ENCODE data around the gene IL17RE. TPM values are rescaled to one million over a fixed set of nuclear protein-coding genes. Genes with fewer than 3 reads are reported as not detected.
"Not testable (repeated sequence)": the region's sequence is repeated elsewhere in the genome, so short reads cannot be mapped to it uniquely, and the experiment has no call there.

IL17RE gene
- total RNA-seq: 1 to 10 TPM in 2 of 8 experiments, under 1 TPM in 6; 0.23 to 1.8 (median 0.45) TPM

GRCh38 chr3:9902372-9903237 is at the start of gene IL17RE:
IL17RE (plus strand) TSS chr3:9902848; CDS start chr3:9902933, 85 bp downstream.
- 80 to 100% (median 85%) methylated on average over 1 to 4 of the region's 13 CpGs; no CpG with 5 or more reads in 6 of the 10 experiments for WGBS, 10 experiments
- peaks cover 0 to 4% of the 10 kb centered on the region in 2 donors for H3K4me1 ChIP-seq (replicated peaks in 1 of 2)
- in situ Hi-C loops (cut with MboI; ENCODE audit: low pct_unique_long_range_greater_than_20kb in 2 of 9, low sequenced_read_pairs in 9 of 9, unreplicated experiment in 9 of 9): no loop called here
- peak in 5 of 8 experiments; percentile 9 to 64 (median 30) for ATAC-seq (replicated peaks in 6 of 8)
- H3K27ac ChIP-seq: no peak within 1 kb of the TSS
- no peak within 1 kb of the TSS for H3K4me3 ChIP-seq

- ATAC-seq (replicated peaks in 6 of 8); H3K4me1 ChIP-seq (replicated peaks in 1 of 2); in situ Hi-C loops (cut with MboI; ENCODE audit: low pct_unique_long_range_greater_than_20kb in 2 of 9, low sequenced_read_pairs in 9 of 9, unreplicated experiment in 9 of 9); H3K4me3 ChIP-seq; H3K27ac ChIP-seq: not testable (repeated sequence)
- 60 to 100% (median 96%) methylated on average over 1 to 4 of the region's 11 CpGs; no CpG with 5 or more reads in 1 of the 10 experiments for WGBS, 10 experiments
Measured at GRCh38 chr3:9854291-9854940, 48.2 kb upstream of the IL17RE start.

- Histone ChIP-seq H3K4me3 (no peak overlapping the region), H3K27ac (no peak overlapping the region), H3K4me1 (replicated peaks in 1 of 2) (no peaks in the 10 kb centered on the region)
- in situ Hi-C loops (cut with MboI; ENCODE audit: low pct_unique_long_range_greater_than_20kb in 2 of 9, low sequenced_read_pairs in 9 of 9, unreplicated experiment in 9 of 9): no loop called here
- ATAC-seq (replicated peaks in 6 of 8): no peak
- WGBS, 10 experiments: 66 to 100% (median 88%) methylated on average over 2 to 3 of the region's 3 CpGs; no CpG with 5 or more reads in 5 of the 10 experiments
Measured at GRCh38 chr3:9855594-9855993, 47.1 kb upstream of the IL17RE start.

GRCh38 chr3:9859530-9860025 is 43.1 kb upstream of the IL17RE start:
- in situ Hi-C loops (cut with MboI; ENCODE audit: low pct_unique_long_range_greater_than_20kb in 2 of 9, low sequenced_read_pairs in 9 of 9, unreplicated experiment in 9 of 9): no loop called here
- WGBS, 10 experiments: 60 to 81% methylated on average over 1 to 4 of the region's 12 CpGs; no CpG with 5 or more reads in 8 of the 10 experiments
- Histone ChIP-seq H3K4me3 (no peak overlapping the region), H3K27ac (no peak overlapping the region), H3K4me1 (replicated peaks in 1 of 2) (peaks cover 0 to 11% of the 10 kb centered on the region in 2 donors)
- no peak for ATAC-seq (replicated peaks in 6 of 8)

GRCh38 chr3:9861201-9861600 is 41.4 kb upstream of the IL17RE start:
- no peak overlapping the region for H3K27ac ChIP-seq
- H3K4me3 ChIP-seq: no peak overlapping the region
- no peak for ATAC-seq (replicated peaks in 6 of 8)
- in situ Hi-C loops (cut with MboI; ENCODE audit: low pct_unique_long_range_greater_than_20kb in 2 of 9, low sequenced_read_pairs in 9 of 9, unreplicated experiment in 9 of 9): no loop called here
- peaks cover 0 to 11% of the 10 kb centered on the region in 2 donors for H3K4me1 ChIP-seq (replicated peaks in 1 of 2)
- 33 to 100% (median 89%) methylated on average over 1 to 3 of the region's 4 CpGs; no CpG with 5 or more reads in 6 of the 10 experiments for WGBS, 10 experiments

- Histone ChIP-seq H3K4me1 (replicated peaks in 1 of 2) (peaks cover 0 to 11% of the 10 kb centered on the region in 2 donors), H3K4me3 (no peak overlapping the region), H3K27ac (no peak overlapping the region)
- 40 to 95% (median 86%) methylated on average over 1 to 4 of the region's 5 CpGs; no CpG with 5 or more reads in 6 of the 10 experiments for WGBS, 10 experiments
- ATAC-seq (replicated peaks in 6 of 8): no peak
- in situ Hi-C loops (cut with MboI; ENCODE audit: low pct_unique_long_range_greater_than_20kb in 2 of 9, low sequenced_read_pairs in 9 of 9, unreplicated experiment in 9 of 9): no loop called here
Measured at GRCh38 chr3:9861626-9862130, 41.0 kb upstream of the IL17RE start.

- 84% methylated on average over 5 of the region's 45 CpGs; no CpG with 5 or more reads in 9 of the 10 experiments for WGBS, 10 experiments
- ATAC-seq (replicated peaks in 6 of 8): peak; percentile 52 to 97 (median 89)
- Histone ChIP-seq H3K4me3 (no peak overlapping the region), H3K27ac (no peak overlapping the region), H3K4me1 (replicated peaks in 1 of 2) (peaks cover 0 to 11% of the 10 kb centered on the region in 2 donors)
- in situ Hi-C loops (cut with MboI; ENCODE audit: low pct_unique_long_range_greater_than_20kb in 2 of 9, low sequenced_read_pairs in 9 of 9, unreplicated experiment in 9 of 9): no loop called here
Measured at GRCh38 chr3:9862391-9863057, 40.1 kb upstream of the IL17RE start.

GRCh38 chr3:9863058-9863772 is 39.4 kb upstream of the IL17RE start:
- 80 to 94% methylated on average over 2 to 6 of the region's 22 CpGs; no CpG with 5 or more reads in 8 of the 10 experiments for WGBS, 10 experiments
- peaks cover 0 to 11% of the 10 kb centered on the region in 2 donors for H3K4me1 ChIP-seq (replicated peaks in 1 of 2)
- H3K27ac ChIP-seq: no peak overlapping the region
- ATAC-seq (replicated peaks in 6 of 8): peak in 4 of 8 experiments; percentile 6 to 56 (median 16)
- H3K4me3 ChIP-seq: no peak overlapping the region
- in situ Hi-C loops (cut with MboI; ENCODE audit: low pct_unique_long_range_greater_than_20kb in 2 of 9, low sequenced_read_pairs in 9 of 9, unreplicated experiment in 9 of 9): no loop called here

GRCh38 chr3:9864200-9864927 is 38.3 kb upstream of the IL17RE start:
- in situ Hi-C loops (cut with MboI; ENCODE audit: low pct_unique_long_range_greater_than_20kb in 2 of 9, low sequenced_read_pairs in 9 of 9, unreplicated experiment in 9 of 9): no loop called here
- Histone ChIP-seq H3K4me3 (no peak overlapping the region), H3K27ac (peak overlapping the region in 1 of 2 donors; percentile 52), H3K4me1 (replicated peaks in 1 of 2) (peaks cover 0 to 11% of the 10 kb centered on the region in 2 donors)
- 20 to 89% (median 65%) methylated on average over 1 to 12 of the region's 16 CpGs; no CpG with 5 or more reads in 2 of the 10 experiments for WGBS, 10 experiments
- peak in 4 of 8 experiments; percentile 19 to 80 (median 71) for ATAC-seq (replicated peaks in 6 of 8)

GRCh38 chr3:9865125-9865637 is 37.5 kb upstream of the IL17RE start:
- peaks cover 0 to 11% of the 10 kb centered on the region in 2 donors for H3K4me1 ChIP-seq (replicated peaks in 1 of 2)
- 80 to 100% (median 100%) methylated on average over 1 to 4 of the region's 10 CpGs; no CpG with 5 or more reads in 3 of the 10 experiments for WGBS, 10 experiments
- H3K4me3 ChIP-seq; in situ Hi-C loops (cut with MboI; ENCODE audit: low pct_unique_long_range_greater_than_20kb in 2 of 9, low sequenced_read_pairs in 9 of 9, unreplicated experiment in 9 of 9); H3K27ac ChIP-seq; ATAC-seq (replicated peaks in 6 of 8): not testable (repeated sequence)

- H3K4me1 ChIP-seq (replicated peaks in 1 of 2): peaks cover 0 to 11% of the 10 kb centered on the region in 2 donors
- H3K4me3 ChIP-seq: no peak overlapping the region
- no peak overlapping the region for H3K27ac ChIP-seq
- WGBS, 10 experiments: 56 to 100% (median 97%) methylated on average over 1 to 6 of the region's 8 CpGs; no CpG with 5 or more reads in 3 of the 10 experiments
- no peak for ATAC-seq (replicated peaks in 6 of 8)
- in situ Hi-C loops (cut with MboI; ENCODE audit: low pct_unique_long_range_greater_than_20kb in 2 of 9, low sequenced_read_pairs in 9 of 9, unreplicated experiment in 9 of 9): no loop called here
Measured at GRCh38 chr3:9866639-9867038, 36.0 kb upstream of the IL17RE start.

Measured in motor neuron (in vitro differentiated cells).